GM12873 (cell line): ENCODE measurements around the gene EVA1C.

Experiments
- CTCF ChIP-seq: IDR thresholded peaks from 2 replicates; pipeline ENCODE4 v1.5.1; 2012; ENCODE audit warnings: low read depth, mild to moderate bottlenecking, moderate library complexity, low read length, control low read depth; ENCODE audit not compliant: insufficient read depth; ENCODE audit errors: missing control alignments

EVA1C gene

GRCh38 chr21:32508558-32508957 is 96.1 kb downstream of the EVA1C start:
- TF ChIP-seq CTCF = no peak

- no peak for TF ChIP-seq CTCF
Measured at GRCh38 chr21:32514275-32515055, 102.0 kb downstream of the EVA1C start.

GRCh38 chr21:32515874-32516273 is 103.4 kb downstream of the EVA1C start:
- TF ChIP-seq CTCF = no peak

DNA sequence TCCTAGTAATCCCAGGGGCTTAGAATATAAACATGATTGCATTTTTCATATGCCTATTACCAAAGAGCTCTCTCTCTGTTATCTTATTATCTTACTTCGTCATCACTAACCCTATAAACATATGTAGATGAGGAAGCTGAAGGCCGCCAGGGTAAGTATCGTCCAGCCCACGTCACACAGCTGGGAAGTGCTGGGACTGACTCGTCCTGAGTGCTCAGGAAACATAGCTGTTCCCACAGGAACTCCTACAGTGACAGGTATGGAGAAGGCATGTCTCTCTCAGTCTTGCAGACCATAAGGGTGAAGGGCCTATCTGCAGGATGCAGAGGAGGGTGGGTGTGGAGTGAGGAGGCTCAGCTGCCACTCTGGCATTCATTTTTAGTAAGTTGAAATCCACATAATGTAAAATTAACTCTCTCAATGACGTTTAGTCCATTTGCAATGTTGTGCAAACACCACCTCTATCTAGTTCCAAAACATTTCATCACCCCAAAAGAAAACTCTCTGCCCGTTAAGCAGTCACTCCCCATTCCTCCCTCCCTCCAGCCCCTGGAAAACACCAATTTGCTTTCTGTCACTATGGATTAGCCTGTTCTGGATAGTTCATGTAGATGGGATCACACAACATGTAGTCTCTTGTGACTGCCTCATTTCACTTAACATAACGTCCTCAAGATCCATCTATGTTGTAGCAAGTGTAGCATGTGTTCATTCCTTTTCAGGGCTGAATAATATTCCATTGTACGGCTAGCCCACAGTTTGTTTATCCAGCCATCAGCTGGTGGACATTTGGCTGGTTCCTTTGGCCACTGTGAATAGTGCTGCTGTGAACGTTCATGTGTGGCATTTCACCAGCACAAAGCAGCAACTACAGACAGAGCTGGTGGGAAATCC is 104.5 kb downstream of the EVA1C start:
- TF ChIP-seq CTCF = no peak

DNA sequence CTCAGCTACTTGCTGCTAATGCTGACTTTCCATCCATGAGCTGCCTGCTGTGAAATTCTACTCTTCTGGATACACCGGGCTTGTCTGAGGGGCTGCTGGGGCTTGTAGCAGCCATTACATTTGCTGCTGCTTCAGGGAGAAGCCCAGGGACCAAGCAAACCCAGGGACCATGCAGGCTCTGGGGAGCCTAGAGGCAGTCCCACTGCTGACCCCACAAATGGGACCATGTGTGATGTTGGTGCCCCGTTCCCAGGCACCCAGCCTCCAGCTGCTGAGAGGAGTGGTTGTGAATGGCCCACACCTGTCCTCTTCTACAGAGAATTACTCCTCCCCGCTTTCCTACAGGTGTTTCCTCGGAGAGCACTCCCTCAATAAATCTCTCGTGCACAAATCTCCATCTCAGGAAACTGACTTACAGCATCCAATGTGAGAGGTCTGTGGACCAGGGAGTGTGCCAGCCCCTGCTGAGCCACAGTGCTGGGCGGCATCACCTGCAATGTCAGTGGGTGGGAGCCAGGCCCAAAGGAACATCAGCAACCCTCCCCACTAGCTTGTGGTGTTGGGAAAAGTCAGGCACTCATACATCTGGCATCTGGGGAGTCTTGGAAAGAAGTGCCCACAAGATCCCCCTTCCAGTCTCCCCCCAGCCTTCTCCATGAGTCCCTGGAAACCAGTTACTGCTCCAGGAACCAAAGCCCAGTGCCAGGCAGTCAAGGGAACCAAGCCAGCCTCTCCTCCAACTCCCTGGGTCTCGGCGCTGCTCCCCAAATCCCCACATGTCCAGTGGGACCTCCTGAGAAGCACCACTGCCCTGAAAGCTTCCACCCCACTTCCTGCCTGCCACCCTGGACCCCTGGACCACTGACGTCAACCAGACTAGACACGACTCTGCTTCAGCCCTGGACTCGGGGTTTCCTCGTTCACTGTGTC is 107.7 kb downstream of the EVA1C start:
- TF ChIP-seq CTCF = no peak

DNA sequence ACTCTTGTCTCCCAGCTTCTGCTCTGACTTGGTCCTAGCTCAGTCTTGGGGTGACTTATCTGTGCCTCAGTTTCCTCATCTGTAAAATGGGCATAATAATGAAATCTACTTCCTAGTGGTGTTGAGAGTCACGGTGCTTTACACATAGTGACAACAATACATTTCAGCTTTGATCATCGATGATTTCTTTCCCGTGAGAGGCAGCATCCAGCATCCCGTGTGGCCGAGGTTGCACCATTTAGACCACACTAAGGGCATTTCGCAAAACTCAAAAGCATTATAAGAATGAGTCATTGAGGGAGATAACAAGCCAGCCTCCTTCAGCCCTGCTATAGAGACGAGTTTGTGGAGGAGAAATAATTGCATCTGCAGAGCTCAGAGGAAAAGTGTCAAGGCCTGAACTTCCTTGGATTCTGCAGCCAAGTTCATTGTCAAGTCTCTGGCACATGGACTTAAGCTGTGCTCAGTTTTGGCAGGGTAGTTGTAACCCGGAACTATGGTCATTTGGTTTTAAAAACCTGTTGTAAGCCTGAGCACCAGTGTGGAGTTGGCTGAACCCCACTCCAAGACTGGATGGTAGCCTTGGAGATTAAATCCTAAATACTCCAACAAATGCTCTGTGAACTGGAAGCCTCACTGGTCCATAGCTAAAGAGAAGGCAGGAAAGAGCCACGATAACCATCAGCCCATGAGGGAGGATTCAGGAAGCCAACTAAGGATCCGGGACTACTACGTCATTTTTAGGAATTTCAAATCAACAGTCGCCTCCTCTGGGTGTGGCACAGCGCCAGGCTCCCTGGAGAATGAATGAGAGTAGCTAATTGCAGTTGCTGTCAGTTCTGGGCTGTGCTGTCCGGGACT is 108.6 kb downstream of the EVA1C start:
- TF ChIP-seq CTCF = no peak
